Gastrocnemius medialis (tissue), 4 donors: ENCODE results near the gene ASPHD2.

Experiments
- POLR2A ChIP-seq, 2 donors: fragments of 450-650 bp; IDR thresholded peaks; one replicate each; pipeline ENCODE4 v1.6.1; 2017; ENCODE audit warnings: antibody characterized with exemption in 2 of 2, mild to moderate bottlenecking in 2 of 2, moderate library complexity in 2 of 2
- TF ChIP-seq, protein P1 (sequence below), 5 experiments: fragments of 450-650 bp in 3 of 5; fragments of 200-600 bp in 2 of 5; sonication (generic) in 2 of 5; IDR thresholded peaks in 4 of 5; conservative IDR thresholded peaks in 1 of 5; 1 replicate in 4 of 5; 2 replicates in 1 of 5; pipeline ENCODE4 v1.5.1; 2016 to 2019; ENCODE audit warnings: antibody characterized with exemption in 5 of 5, mild to moderate bottlenecking in 3 of 5, moderate library complexity in 3 of 5

DNA sequence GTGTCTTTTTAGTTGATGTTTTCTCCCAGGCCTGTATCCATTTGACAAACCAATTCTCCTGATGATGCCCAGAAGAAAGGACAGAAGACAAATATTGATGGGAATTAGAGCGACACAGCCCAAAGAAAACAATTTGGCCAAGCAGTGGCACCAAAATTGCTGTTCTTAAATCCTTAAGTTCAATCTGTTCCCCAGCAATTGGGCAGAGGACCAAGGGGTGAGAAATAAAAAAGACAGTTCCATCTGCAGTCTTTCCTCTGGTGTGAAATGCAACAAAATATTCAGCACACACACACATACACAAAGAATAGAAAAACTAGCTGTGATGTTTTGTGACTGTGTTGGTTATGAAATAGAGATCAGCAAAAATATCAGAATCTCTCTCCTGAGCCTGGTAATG, 38.0 kb upstream of the ASPHD2 start:
- TF ChIP-seq, protein P1, sequence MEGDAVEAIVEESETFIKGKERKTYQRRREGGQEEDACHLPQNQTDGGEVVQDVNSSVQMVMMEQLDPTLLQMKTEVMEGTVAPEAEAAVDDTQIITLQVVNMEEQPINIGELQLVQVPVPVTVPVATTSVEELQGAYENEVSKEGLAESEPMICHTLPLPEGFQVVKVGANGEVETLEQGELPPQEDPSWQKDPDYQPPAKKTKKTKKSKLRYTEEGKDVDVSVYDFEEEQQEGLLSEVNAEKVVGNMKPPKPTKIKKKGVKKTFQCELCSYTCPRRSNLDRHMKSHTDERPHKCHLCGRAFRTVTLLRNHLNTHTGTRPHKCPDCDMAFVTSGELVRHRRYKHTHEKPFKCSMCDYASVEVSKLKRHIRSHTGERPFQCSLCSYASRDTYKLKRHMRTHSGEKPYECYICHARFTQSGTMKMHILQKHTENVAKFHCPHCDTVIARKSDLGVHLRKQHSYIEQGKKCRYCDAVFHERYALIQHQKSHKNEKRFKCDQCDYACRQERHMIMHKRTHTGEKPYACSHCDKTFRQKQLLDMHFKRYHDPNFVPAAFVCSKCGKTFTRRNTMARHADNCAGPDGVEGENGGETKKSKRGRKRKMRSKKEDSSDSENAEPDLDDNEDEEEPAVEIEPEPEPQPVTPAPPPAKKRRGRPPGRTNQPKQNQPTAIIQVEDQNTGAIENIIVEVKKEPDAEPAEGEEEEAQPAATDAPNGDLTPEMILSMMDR (IDR thresholded peaks at IDR 0.05 in 4 of 5, conservative IDR thresholded peaks at IDR 0.05 in 1 of 5) = no peak
- no peak for TF ChIP-seq POLR2A (IDR thresholded peaks at IDR 0.05)
